ENCODE results near the gene PPP1R11.
"Not testable (repeated sequence)": the region's sequence is repeated elsewhere in the genome, so short reads cannot be mapped to it uniquely, and the experiment has no call there.

Gene PPP1R11

GRCh38 chr6:30066577-30067459 is at the start of gene PPP1R11:
PPP1R11 (plus strand) TSS chr6:30067198; CDS start chr6:30067411, 213 bp downstream.
- DNase-seq (ENCODE audit: low read depth), result peak; percentile 96

- DNase-seq (ENCODE audit: low read depth), result no peak
These were observed 47.2 kb upstream of the PPP1R11 start for GRCh38 chr6:30019819-30020218.

- no peak for DNase-seq (ENCODE audit: low read depth)
These were observed 46.4 kb upstream of the PPP1R11 start for GRCh38 chr6:30020626-30021025.

- no peak for DNase-seq (ENCODE audit: low read depth)
These were observed 44.8 kb upstream of the PPP1R11 start for GRCh38 chr6:30022189-30022588.

GRCh38 chr6:30022712-30023111 is 44.3 kb upstream of the PPP1R11 start:
- DNase-seq (ENCODE audit: low read depth), result not testable (repeated sequence)

GRCh38 chr6:30025186-30025585 is 41.8 kb upstream of the PPP1R11 start:
- DNase-seq (ENCODE audit: low read depth), result no peak

- DNase-seq (ENCODE audit: low read depth), result no peak
These were observed 37.4 kb upstream of the PPP1R11 start for GRCh38 chr6:30029588-30029987.

- DNase-seq (ENCODE audit: low read depth), result no peak
These were observed 35.6 kb upstream of the PPP1R11 start for GRCh38 chr6:30031381-30031780.

GRCh38 chr6:30033440-30033839 is 33.6 kb upstream of the PPP1R11 start:
- DNase-seq (ENCODE audit: low read depth), result not testable (repeated sequence)

- DNase-seq (ENCODE audit: low read depth), result no peak
These were observed 31.2 kb upstream of the PPP1R11 start for GRCh38 chr6:30035784-30036183.

GRCh38 chr6:30037182-30037788 is 29.7 kb upstream of the PPP1R11 start:
- no peak for DNase-seq (ENCODE audit: low read depth)

- DNase-seq (ENCODE audit: low read depth), result no peak
These were observed 25.8 kb upstream of the PPP1R11 start for GRCh38 chr6:30041221-30041620.

- no peak for DNase-seq (ENCODE audit: low read depth)
These were observed 25.2 kb upstream of the PPP1R11 start for GRCh38 chr6:30041821-30042220.

- DNase-seq (ENCODE audit: low read depth), result no peak
These were observed 24.5 kb upstream of the PPP1R11 start for GRCh38 chr6:30042476-30042875.

GRCh38 chr6:30042914-30043313 is 24.1 kb upstream of the PPP1R11 start:
- DNase-seq (ENCODE audit: low read depth), result no peak

GRCh38 chr6:30043744-30044143 is 23.3 kb upstream of the PPP1R11 start:
- no peak for DNase-seq (ENCODE audit: low read depth)

- DNase-seq (ENCODE audit: low read depth), result no peak
These were observed 22.4 kb upstream of the PPP1R11 start for GRCh38 chr6:30044630-30045029.

GRCh38 chr6:30047220-30047619 is 19.8 kb upstream of the PPP1R11 start:
- no peak for DNase-seq (ENCODE audit: low read depth)

- DNase-seq (ENCODE audit: low read depth), result no peak
These were observed 13.3 kb upstream of the PPP1R11 start for GRCh38 chr6:30053682-30054081.

GRCh38 chr6:30055513-30055912 is 11.5 kb upstream of the PPP1R11 start:
- no peak for DNase-seq (ENCODE audit: low read depth)

GRCh38 chr6:30060606-30061091 is 6.3 kb upstream of the PPP1R11 start:
- DNase-seq (ENCODE audit: low read depth), result no peak

GRCh38 chr6:30061092-30061857 is 5.7 kb upstream of the PPP1R11 start, which contains the start of gene POLR1H:
POLR1H (plus strand) TSS chr6:30061265; CDS start chr6:30061525, 260 bp downstream.
- peak; percentile 81 for DNase-seq (ENCODE audit: low read depth)

Data from activated T-cell treated with anti-CD3 and anti-CD28 coated beads for 48 hours (primary cell).